ENCODE measurements around the gene NFE2L2. TPM values are rescaled to one million over a fixed set of nuclear protein-coding genes. Genes with fewer than 3 reads are reported as not detected.

NFE2L2 gene
- total and polyA plus RNA-seq, 9 of the 15 experiments (the other 6 are each of a cell fraction or from before 2014, with no cell fraction given), result 29.3 to 120 (median 59.3) TPM

- no peak for TF ChIP-seq CTCFL (IDR thresholded peaks at IDR 0.05; ENCODE audit: borderline replicate concordance, insufficient read depth, low read depth, low read length, poor library complexity, severe bottlenecking)
- peak; percentile 92 for TF ChIP-seq POLR2AphosphoS5 (IDR thresholded peaks at IDR 0.05; ENCODE audit: control insufficient read depth, insufficient read depth, low read depth, low read length)
- TF ChIP-seq ZNF280B (CRISPR knock-in tag; IDR thresholded peaks at IDR 0.05), result no peak
- peak; percentile 93 to 95 for TF ChIP-seq E2F6 (IDR thresholded peaks at IDR 0.05; ENCODE audit: borderline replicate concordance in 1 of 2, extremely low read depth in 1 of 2, insufficient read depth in 1 of 2, insufficient read length in 1 of 2, low read depth in 1 of 2, low read length in 1 of 2, poor library complexity in 1 of 2, severe bottlenecking in 1 of 2)
- TF ChIP-seq RHOXF2B (CRISPR knock-in tag; conservative IDR thresholded peaks at IDR 0.05), result no peak
- TF ChIP-seq ZNF354B (CRISPR knock-in tag; IDR thresholded peaks at IDR 0.05), result 0 out of 2 replicates have a peak, but pooled peaks have one; percentile 30
- no peak for TF ChIP-seq NCOA4 (IDR thresholded peaks at IDR 0.05; ENCODE audit: partially characterized antibody)
- TF ChIP-seq RNF2 (IDR thresholded peaks at IDR 0.05), result no peak; the same call in 1 of the 2 replicates
- TF ChIP-seq ZBTB33 (CRISPR knock-in tag; IDR thresholded peaks at IDR 0.05), result peak; percentile 30
- peak; percentile 11 for TF ChIP-seq NEUROD1 (IDR thresholded peaks at IDR 0.05; ENCODE audit: borderline replicate concordance, low read depth, low read length, partially characterized antibody)
- TF ChIP-seq ZNF780A (CRISPR knock-in tag; IDR thresholded peaks at IDR 0.05), result no peak
- TF ChIP-seq ZNF589 (CRISPR knock-in tag; IDR thresholded peaks at IDR 0.05; ENCODE audit: low read depth), result peak; percentile 87
- TF ChIP-seq ZNF79 (CRISPR knock-in tag; IDR thresholded peaks at IDR 0.05; ENCODE audit: low read depth), result no peak
- no peak for TF ChIP-seq SPI1 (IDR thresholded peaks at IDR 0.05; ENCODE audit: borderline replicate concordance, low read depth, low read length)
- TF ChIP-seq ZNF766 (CRISPR knock-in tag; conservative IDR thresholded peaks at IDR 0.05), result 0 out of 2 replicates have a peak, but pooled peaks have one; percentile 36
- TF ChIP-seq ILK (tag; IDR thresholded peaks at IDR 0.05; ENCODE audit: borderline replicate concordance, low read depth), result no peak
- peak; percentile 94 for TF ChIP-seq CBFA2T2 (conservative IDR thresholded peaks at IDR 0.05)
- no peak for TF ChIP-seq FOXK1 (CRISPR knock-in tag; IDR thresholded peaks at IDR 0.05; ENCODE audit: borderline replicate concordance)
- TF ChIP-seq ZC3H11A (IDR thresholded peaks at IDR 0.05; ENCODE audit: low read depth, low read length), result no peak
- TF ChIP-seq SNAPC5 (CRISPR knock-in tag; IDR thresholded peaks at IDR 0.05), result no peak
Observed at GRCh38 chr2:177212106-177212890, 52.2 kb downstream of the NFE2L2 start, which contains the start of gene HNRNPA3 (continued).

All from K562 (cell line).